IMR-90 (cell line): ENCODE data around the gene STT3A.
"Not testable (repeated sequence)": the region's sequence is repeated elsewhere in the genome, so short reads cannot be mapped to it uniquely, and the experiment has no call there.

ENCODE experiments used
- BHLHE40 ChIP-seq: fragments of 150-350 bp; IDR thresholded peaks from 2 replicates; pipeline ENCODE4 v1.6.1; 2016; ENCODE audit warnings: mild to moderate bottlenecking, low read depth, low read length
- CEBPB ChIP-seq: IDR thresholded peaks from 2 replicates; pipeline ENCODE4 v1.6.1; 2012; ENCODE audit warnings: low read depth, low read length, improper control_type of control experiment
- CHD1 ChIP-seq: IDR thresholded peaks from 2 replicates; pipeline ENCODE4 v1.6.1; 2012; ENCODE audit warnings: low read depth, low read length, improper control_type of control experiment
- MAFK ChIP-seq: IDR thresholded peaks from 2 replicates; pipeline ENCODE4 v1.6.1; 2012; ENCODE audit warnings: low read depth, low read length, improper control_type of control experiment
- MAZ ChIP-seq: IDR thresholded peaks from 2 replicates; pipeline ENCODE4 v1.6.1; 2012; ENCODE audit warnings: low read depth, mild to moderate bottlenecking, low read length, improper control_type of control experiment, moderate library complexity, borderline replicate concordance
- MXI1 ChIP-seq: IDR thresholded peaks from 2 replicates; pipeline ENCODE4 v1.6.1; 2012; ENCODE audit warnings: low read depth, mild to moderate bottlenecking, low read length, moderate library complexity, borderline replicate concordance
- POLR2A ChIP-seq: IDR thresholded peaks from 2 replicates; pipeline ENCODE4 v1.6.1; 2012; ENCODE audit warnings: mild to moderate bottlenecking, low read depth, low read length
- RAD21 ChIP-seq: IDR thresholded peaks from 2 replicates; pipeline ENCODE4 v1.6.1; 2012; ENCODE audit warnings: low read length, improper control_type of control experiment
- RCOR1 ChIP-seq: IDR thresholded peaks from 2 replicates; pipeline ENCODE4 v1.6.1; 2012; ENCODE audit warnings: mild to moderate bottlenecking, low read length, improper control_type of control experiment; ENCODE audit not compliant: insufficient replicate concordance
- RFX5 ChIP-seq: IDR thresholded peaks from 2 replicates; pipeline ENCODE4 v1.8.0; 2012; ENCODE audit warnings: low read depth, mild to moderate bottlenecking, low read length, moderate library complexity
- USF2 ChIP-seq: fragments of 150-350 bp; IDR thresholded peaks from 2 replicates; pipeline ENCODE4 v1.6.1; 2017; ENCODE audit warnings: mild to moderate bottlenecking, antibody characterized with exemption, low read length, low read depth
- TF ChIP-seq, protein P1 (sequence below): conservative IDR thresholded peaks from 2 replicates; pipeline ENCODE4 v1.5.1; 2012; ENCODE audit warnings: mild to moderate bottlenecking, low read depth, low read length, improper control_type of control experiment

GRCh38 chr11:125577181-125577580, 15.5 kb upstream of the STT3A start:
- TF ChIP-seq, protein P1, sequence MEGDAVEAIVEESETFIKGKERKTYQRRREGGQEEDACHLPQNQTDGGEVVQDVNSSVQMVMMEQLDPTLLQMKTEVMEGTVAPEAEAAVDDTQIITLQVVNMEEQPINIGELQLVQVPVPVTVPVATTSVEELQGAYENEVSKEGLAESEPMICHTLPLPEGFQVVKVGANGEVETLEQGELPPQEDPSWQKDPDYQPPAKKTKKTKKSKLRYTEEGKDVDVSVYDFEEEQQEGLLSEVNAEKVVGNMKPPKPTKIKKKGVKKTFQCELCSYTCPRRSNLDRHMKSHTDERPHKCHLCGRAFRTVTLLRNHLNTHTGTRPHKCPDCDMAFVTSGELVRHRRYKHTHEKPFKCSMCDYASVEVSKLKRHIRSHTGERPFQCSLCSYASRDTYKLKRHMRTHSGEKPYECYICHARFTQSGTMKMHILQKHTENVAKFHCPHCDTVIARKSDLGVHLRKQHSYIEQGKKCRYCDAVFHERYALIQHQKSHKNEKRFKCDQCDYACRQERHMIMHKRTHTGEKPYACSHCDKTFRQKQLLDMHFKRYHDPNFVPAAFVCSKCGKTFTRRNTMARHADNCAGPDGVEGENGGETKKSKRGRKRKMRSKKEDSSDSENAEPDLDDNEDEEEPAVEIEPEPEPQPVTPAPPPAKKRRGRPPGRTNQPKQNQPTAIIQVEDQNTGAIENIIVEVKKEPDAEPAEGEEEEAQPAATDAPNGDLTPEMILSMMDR: not testable (repeated sequence)
- TF ChIP-seq POLR2A, USF2, BHLHE40, CHD1, RFX5, RAD21, MXI1, CEBPB, MAFK, MAZ, RCOR1: not testable (repeated sequence)
